ENCODE results near the gene PEAK1. TPM values are rescaled to one million over a fixed set of nuclear protein-coding genes. Genes with fewer than 3 reads are reported as not detected.

PEAK1 gene
- total RNA-seq, 1 experiment from 2014 or later, result 58.7 TPM

DNA sequence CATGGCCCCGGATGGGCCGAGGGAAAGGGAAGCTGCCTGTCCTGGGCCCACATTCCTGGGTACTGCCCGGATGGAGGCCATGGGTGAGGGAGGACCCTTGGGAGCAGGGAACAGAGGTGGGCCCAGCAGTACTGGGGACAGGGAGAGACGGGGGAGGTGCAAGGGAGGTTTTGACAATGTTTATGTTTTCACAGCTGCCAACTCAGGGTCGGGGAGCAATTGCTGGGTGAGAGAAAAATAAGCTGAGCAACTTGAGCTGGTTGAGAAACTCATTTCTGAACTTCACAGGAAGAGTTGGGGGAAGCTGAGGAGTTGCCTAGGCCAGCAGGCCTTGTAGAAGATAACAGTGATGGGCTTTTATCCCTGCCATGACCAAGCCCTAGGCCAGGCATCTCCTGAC, 337.9 kb downstream of the PEAK1 start:
- intact Hi-C loops (cut with micrococcal nuclease; ENCODE audit: unreplicated experiment) (no loop called here), in situ Hi-C loops (cut with HindIII; ENCODE audit: low pct_unique_long_range_greater_than_20kb, low sequenced_read_pairs) (no loop called here)
- no peak for DNase-seq (ENCODE audit: low read depth, low spot score)
- H3K4me1 ChIP-seq (ENCODE audit: control insufficient read depth, insufficient read depth, low read length), result no peaks in the 10 kb centered on the region
- no peak overlapping the region for H3K27ac ChIP-seq (ENCODE audit: low read length)
- no peaks in the 10 kb centered on the region for H3K27me3 ChIP-seq (ENCODE audit: control insufficient read depth, insufficient read depth, low read length)
- no TSS peak for BruUV-seq (replicated peaks)
- no peaks in the 10 kb centered on the region for H3K9me3 ChIP-seq (ENCODE audit: control insufficient read depth, insufficient read depth, low read depth, low read length)
- CTCF ChIA-PET, result no interaction called here
- TF ChIP-seq TCF7L2 (IDR thresholded peaks at IDR 0.05; ENCODE audit: low read depth, low read length), result no peak
- H3K36me3 ChIP-seq (ENCODE audit: control insufficient read depth, insufficient read depth, low read length), result no peaks in the 10 kb centered on the region
- POLR2A ChIA-PET, result no interaction called here
- H3K4me3 ChIP-seq (ENCODE audit: low read depth in 2 of 2, low read length in 2 of 2), result no peak overlapping the region
- ATAC-seq, result no peak

- H3K4me1 ChIP-seq (ENCODE audit: control insufficient read depth, insufficient read depth, low read length), result no peaks in the 10 kb centered on the region
- intact Hi-C loops (cut with micrococcal nuclease; ENCODE audit: unreplicated experiment), result no loop called here
- H3K27ac ChIP-seq (ENCODE audit: low read length), result no peak overlapping the region
- no peaks in the 10 kb centered on the region for H3K36me3 ChIP-seq (ENCODE audit: control insufficient read depth, insufficient read depth, low read length)
- no TSS peak for BruUV-seq (replicated peaks)
- H3K4me3 ChIP-seq (ENCODE audit: low read depth in 2 of 2, low read length in 2 of 2), result no peak overlapping the region
- ATAC-seq (no peak), DNase-seq (ENCODE audit: low read depth, low spot score) (no peak)
- CTCF ChIA-PET, result no interaction called here
- POLR2A ChIA-PET, result no interaction called here
- H3K27me3 ChIP-seq (ENCODE audit: control insufficient read depth, insufficient read depth, low read length), result 0 out of 2 replicates have a peak, but pooled peaks cover 4% of the 10 kb centered on the region
- no peaks in the 10 kb centered on the region for H3K9me3 ChIP-seq (ENCODE audit: control insufficient read depth, insufficient read depth, low read depth, low read length)
- no peak for TF ChIP-seq REST (IDR thresholded peaks at IDR 0.05; ENCODE audit: insufficient read depth in 1 of 2, low read depth in 2 of 2, low read length in 1 of 2)
- no peak for TF ChIP-seq TCF7L2 (IDR thresholded peaks at IDR 0.05; ENCODE audit: low read depth, low read length)
- no peak for TF ChIP-seq POLR2AphosphoS5 (IDR thresholded peaks at IDR 0.05; ENCODE audit: low read depth, low read length)
- no peak for TF ChIP-seq CTCF (IDR thresholded peaks at IDR 0.05)
- no peak for TF ChIP-seq SIN3A (IDR thresholded peaks at IDR 0.05; ENCODE audit: borderline replicate concordance, insufficient read depth, low read depth, low read length)
- in situ Hi-C loops (cut with HindIII; ENCODE audit: low pct_unique_long_range_greater_than_20kb, low sequenced_read_pairs), result no loop called here
Observed at GRCh38 chr15:77076323-77076915, 343.5 kb downstream of the PEAK1 start.

DNA sequence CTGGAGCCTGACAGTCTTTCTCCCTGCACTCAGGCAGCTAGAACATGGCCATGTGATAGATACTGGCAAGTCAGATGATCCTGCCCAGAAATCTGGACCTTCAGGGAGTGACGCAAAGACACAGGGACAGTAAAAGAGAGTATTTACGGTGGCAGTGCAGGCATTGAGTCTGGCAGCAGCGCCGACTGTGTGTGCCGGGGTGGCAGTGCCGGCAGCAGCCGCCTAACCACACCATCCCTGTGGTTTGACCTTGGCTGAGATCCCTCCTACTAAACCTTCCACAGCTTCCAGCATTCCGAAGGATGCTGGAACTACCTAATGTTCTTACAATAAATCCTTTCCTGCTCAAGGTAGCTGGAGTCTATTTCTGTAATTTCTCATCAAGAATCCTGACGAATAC, 344.4 kb downstream of the PEAK1 start:
- in situ Hi-C loops (cut with HindIII; ENCODE audit: low pct_unique_long_range_greater_than_20kb, low sequenced_read_pairs), result no loop called here
- no peak for ATAC-seq
- intact Hi-C loops (cut with micrococcal nuclease; ENCODE audit: unreplicated experiment), result no loop called here
- Histone ChIP-seq H3K27ac (ENCODE audit: low read length) (no peak overlapping the region), H3K4me3 (ENCODE audit: low read depth in 2 of 2, low read length in 2 of 2) (no peak overlapping the region), H3K9me3 (ENCODE audit: control insufficient read depth, insufficient read depth, low read depth, low read length) (no peaks in the 10 kb centered on the region), H3K27me3 (ENCODE audit: control insufficient read depth, insufficient read depth, low read length) (0 out of 2 replicates have a peak, but pooled peaks cover 4% of the 10 kb centered on the region), H3K4me1 (ENCODE audit: control insufficient read depth, insufficient read depth, low read length) (no peaks in the 10 kb centered on the region), H3K36me3 (ENCODE audit: control insufficient read depth, insufficient read depth, low read length) (peaks cover 2% of the 10 kb centered on the region; the same call in 1 of the 2 replicates)
- ChIA-PET POLR2A (no interaction called here), CTCF (interaction anchor here (0.7 kb wide), 1 partner anchor 28 kb away, joined by 8 read pairs; no protein-coding TSS in a partner anchor)
- no peak for TF ChIP-seq POLR2AphosphoS5 (IDR thresholded peaks at IDR 0.05; ENCODE audit: low read depth, low read length)
- no peak for TF ChIP-seq TCF7L2 (IDR thresholded peaks at IDR 0.05; ENCODE audit: low read depth, low read length)
- TF ChIP-seq CTCF (IDR thresholded peaks at IDR 0.05), result no peak
- TF ChIP-seq REST (IDR thresholded peaks at IDR 0.05; ENCODE audit: insufficient read depth in 1 of 2, low read depth in 2 of 2, low read length in 1 of 2), result no peak
- no peak for TF ChIP-seq SIN3A (IDR thresholded peaks at IDR 0.05; ENCODE audit: borderline replicate concordance, insufficient read depth, low read depth, low read length)
- no peak for DNase-seq (ENCODE audit: low read depth, low spot score)
- BruUV-seq (replicated peaks), result no TSS peak
